ENCODE data around the gene PISD.

The PISD gene

GRCh38 chr22:31628969-31629708, 32.9 kb downstream of the PISD start:
- TF ChIP-seq EZH2phosphoT487 (IDR thresholded peaks at IDR 0.05; ENCODE audit: low read depth) (no peak), CTCF (IDR thresholded peaks at IDR 0.05; ENCODE audit: low read depth, low read length) (peak; percentile 47)
- Histone ChIP-seq H3K9ac (ENCODE audit: low read length) (no peak overlapping the region), H3K4me1 (ENCODE audit: low read length) (peaks cover 17% of the 10 kb centered on the region), H3K9me3 (ENCODE audit: insufficient read depth, low read length) (no peaks in the 10 kb centered on the region), H3K27ac (ENCODE audit: low read length) (no peak overlapping the region), H2AFZ (ENCODE audit: low read depth, low read length) (no peak overlapping the region), H3K4me3 (ENCODE audit: low read length) (peak overlapping the region; percentile 95), H3K4me2 (ENCODE audit: low read length) (peak overlapping the region; percentile 97), H3K36me3 (replicated peaks; ENCODE audit: low read depth, low read length) (peaks cover 5% of the 10 kb centered on the region), H3K79me2 (ENCODE audit: low read length) (peaks cover 90% of the 10 kb centered on the region), H3K27me3 (ENCODE audit: low read depth, low read length) (no peaks in the 10 kb centered on the region), H4K20me1 (ENCODE audit: insufficient read depth, low read length) (peaks cover 60% of the 10 kb centered on the region)

GRCh38 chr22:31628362-31628761, 33.7 kb downstream of the PISD start:
- H4K20me1 ChIP-seq (ENCODE audit: insufficient read depth, low read length), result peaks cover 64% of the 10 kb centered on the region

GRCh38 chr22:31627223-31627731, 34.7 kb downstream of the PISD start:
- H3K9ac ChIP-seq (ENCODE audit: low read length), result no peak overlapping the region
- H3K27ac ChIP-seq (ENCODE audit: low read length), result no peak overlapping the region
- H2AFZ ChIP-seq (ENCODE audit: low read depth, low read length), result no peak overlapping the region
- H4K20me1 ChIP-seq (ENCODE audit: insufficient read depth, low read length), result peaks cover 70% of the 10 kb centered on the region
- H3K4me3 ChIP-seq (ENCODE audit: low read length), result no peak overlapping the region
- no peak overlapping the region for H3K4me2 ChIP-seq (ENCODE audit: low read length)
- peaks cover 17% of the 10 kb centered on the region for H3K4me1 ChIP-seq (ENCODE audit: low read length)
- peaks cover 98% of the 10 kb centered on the region for H3K79me2 ChIP-seq (ENCODE audit: low read length)
- H3K36me3 ChIP-seq (replicated peaks; ENCODE audit: low read depth, low read length), result peaks cover 5% of the 10 kb centered on the region
- H3K9me3 ChIP-seq (ENCODE audit: insufficient read depth, low read length), result no peaks in the 10 kb centered on the region
- no peak for TF ChIP-seq CTCF (IDR thresholded peaks at IDR 0.05; ENCODE audit: low read depth, low read length)
- TF ChIP-seq EZH2phosphoT487 (IDR thresholded peaks at IDR 0.05; ENCODE audit: low read depth), result no peak
- H3K27me3 ChIP-seq (ENCODE audit: low read depth, low read length), result no peaks in the 10 kb centered on the region

More at GRCh38 chr22:31628362-31628761, 33.7 kb downstream of the PISD start:
- Histone ChIP-seq H2AFZ (ENCODE audit: low read depth, low read length) (no peak overlapping the region), H3K79me2 (ENCODE audit: low read length) (peaks cover 96% of the 10 kb centered on the region), H3K27ac (ENCODE audit: low read length) (no peak overlapping the region), H3K4me1 (ENCODE audit: low read length) (peaks cover 17% of the 10 kb centered on the region), H3K4me2 (ENCODE audit: low read length) (no peak overlapping the region), H3K4me3 (ENCODE audit: low read length) (no peak overlapping the region), H3K9ac (ENCODE audit: low read length) (no peak overlapping the region), H3K9me3 (ENCODE audit: insufficient read depth, low read length) (no peaks in the 10 kb centered on the region), H3K36me3 (replicated peaks; ENCODE audit: low read depth, low read length) (peaks cover 5% of the 10 kb centered on the region), H3K27me3 (ENCODE audit: low read depth, low read length) (no peaks in the 10 kb centered on the region)
- TF ChIP-seq EZH2phosphoT487 (IDR thresholded peaks at IDR 0.05; ENCODE audit: low read depth) (no peak), CTCF (IDR thresholded peaks at IDR 0.05; ENCODE audit: low read depth, low read length) (no peak)

- Histone ChIP-seq H3K27me3 (ENCODE audit: low read depth, low read length) (no peaks in the 10 kb centered on the region), H3K4me2 (ENCODE audit: low read length) (no peak overlapping the region), H3K4me1 (ENCODE audit: low read length) (peaks cover 21% of the 10 kb centered on the region), H3K9me3 (ENCODE audit: insufficient read depth, low read length) (no peaks in the 10 kb centered on the region), H2AFZ (ENCODE audit: low read depth, low read length) (no peak overlapping the region), H3K27ac (ENCODE audit: low read length) (no peak overlapping the region), H3K79me2 (ENCODE audit: low read length) (peaks cover 96% of the 10 kb centered on the region), H3K36me3 (replicated peaks; ENCODE audit: low read depth, low read length) (peaks cover 5% of the 10 kb centered on the region), H4K20me1 (ENCODE audit: insufficient read depth, low read length) (peaks cover 77% of the 10 kb centered on the region), H3K9ac (ENCODE audit: low read length) (no peak overlapping the region), H3K4me3 (ENCODE audit: low read length) (no peak overlapping the region)
- TF ChIP-seq CTCF (IDR thresholded peaks at IDR 0.05; ENCODE audit: low read depth, low read length), result no peak
- TF ChIP-seq EZH2phosphoT487 (IDR thresholded peaks at IDR 0.05; ENCODE audit: low read depth), result no peak
Measured at GRCh38 chr22:31626427-31627150, 35.4 kb downstream of the PISD start.
